Activated CD8-positive, alpha-beta T cell treated with anti-CD3 and anti-CD28 coated beads for 36 hours (primary cell): ENCODE data around the gene XPNPEP2. TPM values are rescaled to one million over a fixed set of nuclear protein-coding genes. Genes with fewer than 3 reads are reported as not detected.

Source experiments
- ATAC-seq: fragments of 200-7000 bp; cut with Tn5 transposase; one replicate; pipeline ENCODE4 v1.10.0; 2021; ENCODE audit warnings: mild to moderate bottlenecking, moderate library complexity
- CTCF ChIA-PET: fragments of 350-600 bp; sonication (Branson Sonifier 250); formaldehyde crosslinking; loops from one replicate; lab custom pipeline; 2021; ENCODE audit warnings: antibody characterized with exemption; lab: Charles Lee
- POLR2A ChIA-PET: fragments of 350-600 bp; sonication (Branson Sonifier 250); formaldehyde crosslinking; loops from one replicate; lab custom pipeline; 2021; ENCODE audit warnings: antibody characterized with exemption; lab: Charles Lee
- DNase-seq: peaks from one replicate; pipeline ENCODE4 v3.0.0-alpha.2; 2020
- H3K27ac Mint-ChIP-seq: one replicate; pipeline ENCODE4 v1.8.0; 2021; ENCODE audit warnings: mild to moderate bottlenecking, mixed read lengths
- H3K27me3 Mint-ChIP-seq: one replicate; pipeline ENCODE4 v1.8.0; 2021; ENCODE audit warnings: mixed read lengths
- H3K36me3 Mint-ChIP-seq: one replicate; pipeline ENCODE4 v1.8.0; 2021; ENCODE audit warnings: low read depth, mixed read lengths
- H3K4me1 Mint-ChIP-seq: one replicate; pipeline ENCODE4 v1.8.0; 2021; ENCODE audit warnings: low read depth, mixed read lengths
- H3K4me3 Mint-ChIP-seq: one replicate; pipeline ENCODE4 v1.8.0; 2021; ENCODE audit warnings: mild to moderate bottlenecking, moderate library complexity, mixed read lengths
- H3K9me3 Mint-ChIP-seq: one replicate; pipeline ENCODE4 v1.8.0; 2021; ENCODE audit warnings: mixed read lengths
- CTCF ChIP-seq: fragments of 200-600 bp; IDR thresholded peaks from one replicate; pipeline ENCODE4 v1.8.0; 2022; ENCODE audit warnings: antibody characterized with exemption, mild to moderate bottlenecking
- intact Hi-C: fragments of 100-400 bp; cut with micrococcal nuclease; formaldehyde crosslinking; loops from one replicate; pipeline ENCODE4 v1.10.0; 2022
- total RNA-seq, 2 experiments: library from RNA; stranded (reverse); gene quantifications; one replicate each; pipeline ENCODE4 v1.2.3, GENCODE V29; 2021

XPNPEP2 gene
- total RNA-seq, 2 experiments from 2014 or later: 0.16 to 0.38 TPM

- CTCF ChIA-PET: no interaction called here
- Mint-ChIP-seq H3K36me3 (no peaks in the 10 kb centered on the region), H3K27ac (no peak overlapping the region), H3K4me1 (no peaks in the 10 kb centered on the region), H3K4me3 (no peak overlapping the region), H3K9me3 (no peaks in the 10 kb centered on the region), H3K27me3 (no peaks in the 10 kb centered on the region)
- TF ChIP-seq CTCF: no peak
- no peak for ATAC-seq
- DNase-seq: no peak
- intact Hi-C loops: no loop called here
- POLR2A ChIA-PET: no interaction called here
These were observed 40.6 kb upstream of the XPNPEP2 start for GRCh38 chrX:129698150-129698549.

GRCh38 chrX:129700536-129700935 is 38.2 kb upstream of the XPNPEP2 start:
- TF ChIP-seq CTCF: no peak
- Mint-ChIP-seq H3K27me3 (no peaks in the 10 kb centered on the region), H3K4me3 (no peak overlapping the region), H3K36me3 (no peaks in the 10 kb centered on the region), H3K27ac (no peak overlapping the region), H3K4me1 (no peaks in the 10 kb centered on the region), H3K9me3 (no peaks in the 10 kb centered on the region)
- DNase-seq: no peak
- CTCF ChIA-PET: no interaction called here
- no peak for ATAC-seq
- POLR2A ChIA-PET: no interaction called here
- intact Hi-C loops: no loop called here

- no peak for ATAC-seq
- Mint-ChIP-seq H3K27me3 (no peaks in the 10 kb centered on the region), H3K36me3 (no peaks in the 10 kb centered on the region), H3K4me1 (no peaks in the 10 kb centered on the region), H3K9me3 (no peaks in the 10 kb centered on the region), H3K4me3 (no peak overlapping the region), H3K27ac (no peak overlapping the region)
- DNase-seq: no peak
- TF ChIP-seq CTCF: no peak
- ChIA-PET POLR2A (interaction anchor here (0.6 to 1.2 kb wide), 2 partner anchors 21 to 85 kb away, joined by 3 read pairs; no protein-coding TSS in a partner anchor), CTCF (interaction anchor here (1.1 kb wide), 1 partner anchor 24 kb away, joined by 3 read pairs; no protein-coding TSS in a partner anchor)
- intact Hi-C loops: no loop called here
These were observed 37.1 kb upstream of the XPNPEP2 start for GRCh38 chrX:129701624-129702069.

- H3K36me3 Mint-ChIP-seq: no peaks in the 10 kb centered on the region
- ChIA-PET CTCF (no interaction called here), POLR2A (no interaction called here)
- no peak for TF ChIP-seq CTCF
- no peak overlapping the region for H3K4me3 Mint-ChIP-seq
- no peaks in the 10 kb centered on the region for H3K9me3 Mint-ChIP-seq
- intact Hi-C loops: no loop called here
- ATAC-seq: no peak
- no peaks in the 10 kb centered on the region for H3K4me1 Mint-ChIP-seq
- DNase-seq: no peak
- H3K27ac Mint-ChIP-seq: no peak overlapping the region
- no peaks in the 10 kb centered on the region for H3K27me3 Mint-ChIP-seq
These were observed 34.3 kb upstream of the XPNPEP2 start for GRCh38 chrX:129704491-129704890.

DNA sequence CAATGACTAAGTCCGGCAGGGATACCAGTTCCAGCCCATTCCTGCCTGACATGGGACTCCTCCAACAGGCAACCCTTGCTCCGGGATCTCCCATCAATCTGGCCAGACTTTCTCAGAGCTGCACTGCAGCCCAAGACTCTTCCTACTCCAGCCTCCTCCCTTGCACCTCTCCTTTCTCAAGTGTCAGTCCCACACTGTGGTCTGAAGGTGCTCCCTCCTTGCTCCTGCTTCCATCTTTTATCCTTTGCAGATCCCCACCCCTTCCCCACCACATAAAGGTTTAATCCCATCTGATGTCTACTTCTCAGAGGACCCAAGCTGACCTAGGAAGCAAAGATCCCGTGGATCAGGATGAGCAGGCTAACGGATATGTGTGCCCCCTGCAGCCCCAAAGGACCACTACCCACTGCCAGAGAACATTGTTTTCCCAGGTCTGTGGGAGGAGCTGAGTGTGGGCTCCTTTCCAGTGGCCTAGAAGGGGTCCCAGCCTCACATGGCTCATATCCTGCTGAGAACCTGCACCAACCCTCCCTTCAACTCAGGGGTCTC is 33.3 kb upstream of the XPNPEP2 start:
- no peaks in the 10 kb centered on the region for H3K27me3 Mint-ChIP-seq
- intact Hi-C loops: no loop called here
- ATAC-seq (no peak), DNase-seq (no peak)
- ChIA-PET POLR2A (no interaction called here), CTCF (no interaction called here)
- no peak overlapping the region for H3K4me3 Mint-ChIP-seq
- H3K4me1 Mint-ChIP-seq: no peaks in the 10 kb centered on the region
- no peak for TF ChIP-seq CTCF
- H3K27ac Mint-ChIP-seq: no peak overlapping the region
- no peaks in the 10 kb centered on the region for H3K36me3 Mint-ChIP-seq
- no peaks in the 10 kb centered on the region for H3K9me3 Mint-ChIP-seq
